MCF 10A (cell line): Measurements from ENCODE around the gene NHERF2. TPM values are rescaled to one million over a fixed set of nuclear protein-coding genes. Genes with fewer than 3 reads are reported as not detected.

Experiments
- BruUV-seq: library from RNA; stranded (reverse); fragments of 400-500 nt; replicated peaks from 2 replicates; lab custom pipeline; 2021; lab: Mats Ljungman, UMichigan
- CTCF ChIA-PET: fragments of 300-600 bp; sonication (Branson Sonifier 250); formaldehyde crosslinking; extraction: SDS; loops from one replicate; lab custom pipeline; 2021; ENCODE audit warnings: antibody characterized with exemption, inconsistent platforms; lab: Yijun Ruan, JAX
- POLR2A ChIA-PET: fragments of 300-600, 350-650 bp; sonication (Branson Sonifier 250); formaldehyde crosslinking; extraction: SDS; loops from one replicate; lab custom pipeline; 2020; ENCODE audit warnings: antibody characterized with exemption, inconsistent platforms; lab: Yijun Ruan, JAX
- DNase-seq: peaks from one replicate; pipeline ENCODE4 v3.0.0-alpha.2; 2018; ENCODE audit not compliant: unreplicated experiment
- H3K27ac Mint-ChIP-seq: one replicate; pipeline ENCODE4 v1.8.0; 2022; ENCODE audit warnings: mild to moderate bottlenecking, low read depth, mixed read lengths; ENCODE audit not compliant: unreplicated experiment
- H3K27me3 Mint-ChIP-seq: one replicate; pipeline ENCODE4 v1.8.0; 2022; ENCODE audit warnings: mixed read lengths; ENCODE audit not compliant: insufficient read depth, unreplicated experiment
- H3K36me3 Mint-ChIP-seq: one replicate; pipeline ENCODE4 v1.8.0; 2022; ENCODE audit warnings: mild to moderate bottlenecking, moderate library complexity, mixed read lengths; ENCODE audit not compliant: insufficient read depth, unreplicated experiment
- H3K4me1 Mint-ChIP-seq: one replicate; pipeline ENCODE4 v1.8.0; 2022; ENCODE audit warnings: mixed read lengths; ENCODE audit not compliant: insufficient read depth, unreplicated experiment
- H3K4me3 Mint-ChIP-seq: one replicate; pipeline ENCODE4 v1.8.0; 2022; ENCODE audit warnings: mild to moderate bottlenecking, moderate library complexity, mixed read lengths; ENCODE audit not compliant: unreplicated experiment
- H3K9me3 Mint-ChIP-seq: one replicate; pipeline ENCODE4 v1.8.0; 2022; ENCODE audit warnings: mixed read lengths; ENCODE audit not compliant: unreplicated experiment
- CTCF ChIP-seq: fragments of 200-600 bp; IDR thresholded peaks from one replicate; pipeline ENCODE4 v1.8.0; 2022; ENCODE audit warnings: antibody characterized with exemption, mild to moderate bottlenecking; ENCODE audit not compliant: unreplicated experiment
- intact Hi-C: fragments of 100-400 bp; cut with micrococcal nuclease; formaldehyde crosslinking; loops from 2 replicates; pipeline ENCODE4 v1.14.1; 2022
- total RNA-seq: library from RNA; stranded (reverse); gene quantifications from 2 replicates; pipeline ENCODE4 v1.2.3, GENCODE V29; 2022

NHERF2 gene
- total RNA-seq, 1 experiment from 2014 or later: 14.5 TPM

DNA sequence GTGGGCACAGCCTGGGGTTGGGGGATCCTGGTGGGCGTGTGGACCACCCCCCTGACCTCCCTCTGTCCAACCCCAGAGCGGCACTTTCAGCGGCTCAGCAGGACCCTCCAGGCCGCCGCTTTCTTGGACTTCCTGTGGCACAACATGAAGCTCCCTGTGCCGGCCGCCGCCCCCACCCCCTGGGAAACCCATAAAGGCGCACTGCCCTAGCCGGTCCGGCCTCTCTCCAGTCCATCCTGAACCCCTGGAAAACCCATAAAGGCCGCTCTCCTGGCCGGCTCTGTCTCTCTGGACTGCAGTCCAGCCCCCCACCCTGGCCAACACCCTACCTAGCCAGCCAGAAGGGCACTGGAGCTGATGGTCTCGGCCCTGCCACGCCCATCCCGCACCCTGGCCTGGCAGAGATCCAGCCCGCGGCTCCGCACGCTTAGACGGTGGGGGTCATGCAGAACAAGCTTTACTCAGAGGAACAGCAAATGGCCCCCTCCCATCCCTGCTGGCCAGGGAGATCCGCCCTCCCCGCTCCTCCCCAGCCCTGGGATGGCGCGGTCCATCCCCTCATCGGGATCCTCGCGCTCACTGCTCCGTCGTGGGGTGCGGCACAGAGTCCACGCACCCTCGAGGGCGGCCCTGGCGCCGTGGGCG is 48.1 kb upstream of the NHERF2 start:
- intact Hi-C loops: no loop called here
- no peak for TF ChIP-seq CTCF
- peaks cover 6% of the 10 kb centered on the region for H3K4me1 Mint-ChIP-seq
- POLR2A ChIA-PET: interaction anchor here (0.5 to 6.2 kb wide), 8 partner anchors 10 to 176 kb away, joined by 3 to 56 read pairs (median 4); partner anchors contain the start of genes NDUFB10, RPS2 and TRAF7
- no peaks in the 10 kb centered on the region for H3K27me3 Mint-ChIP-seq
- CTCF ChIA-PET: interaction anchor here (0.6 kb wide), 2 partner anchors 615 to 662 kb away, joined by 3 to 4 read pairs; no protein-coding TSS in a partner anchor
- no TSS peak for BruUV-seq
- no peak overlapping the region for H3K4me3 Mint-ChIP-seq
- no peak overlapping the region for H3K27ac Mint-ChIP-seq
- H3K9me3 Mint-ChIP-seq: no peaks in the 10 kb centered on the region
- DNase-seq: no peak
- peaks cover 28% of the 10 kb centered on the region for H3K36me3 Mint-ChIP-seq

DNA sequence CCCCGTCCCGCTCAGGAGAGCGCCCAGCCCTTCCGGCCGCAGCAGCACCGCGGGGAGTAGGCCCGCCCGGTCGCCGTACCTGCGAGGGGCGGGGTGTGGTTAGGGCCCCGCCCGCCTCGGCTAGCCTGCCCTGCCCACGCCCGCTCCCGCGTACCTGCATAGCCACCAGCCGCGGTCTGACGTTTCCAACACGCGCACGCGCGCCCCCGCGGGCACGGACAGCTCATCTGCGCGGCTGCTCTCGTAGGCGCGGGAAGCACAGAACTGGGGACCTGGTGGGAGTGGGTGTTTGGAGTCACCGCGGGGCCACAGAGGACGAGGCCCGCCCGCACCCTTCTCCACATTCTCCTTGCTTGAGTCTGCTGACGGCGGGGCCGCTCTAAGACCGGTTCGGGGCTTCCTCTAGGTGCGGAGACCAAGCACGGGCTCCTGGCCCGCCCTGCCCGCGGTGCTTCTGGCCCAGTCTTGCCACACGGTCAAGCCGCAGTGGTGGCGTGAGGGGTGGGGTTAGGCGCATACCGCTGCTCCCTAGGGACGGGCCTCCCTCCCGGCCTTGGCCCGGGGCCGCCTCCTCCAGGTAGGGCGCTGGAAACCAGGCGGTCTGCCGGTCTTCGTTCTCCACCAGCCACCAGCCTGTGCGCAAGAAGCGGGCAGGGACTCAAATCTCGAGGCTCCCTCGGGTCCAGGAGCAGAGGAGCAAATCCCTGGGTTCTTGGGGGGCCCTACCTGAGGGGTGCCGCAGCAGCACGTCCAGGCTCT is 47.3 kb upstream of the NHERF2 start:
- DNase-seq: peak; percentile 64
- no peaks in the 10 kb centered on the region for H3K27me3 Mint-ChIP-seq
- H3K36me3 Mint-ChIP-seq: peaks cover 31% of the 10 kb centered on the region
- H3K4me3 Mint-ChIP-seq: peak overlapping the region; percentile 52
- H3K4me1 Mint-ChIP-seq: peaks cover 6% of the 10 kb centered on the region
- no peak for TF ChIP-seq CTCF
- no peaks in the 10 kb centered on the region for H3K9me3 Mint-ChIP-seq
- BruUV-seq: no TSS peak
- ChIA-PET POLR2A (interaction anchor here (0.6 to 6.2 kb wide), 6 partner anchors 9 to 176 kb away, joined by 3 to 56 read pairs (median 6); partner anchors contain the start of genes RPS2 and TRAF7), CTCF (interaction anchor here (0.7 kb wide), 1 partner anchor 25 kb away, joined by 4 read pairs; no protein-coding TSS in a partner anchor)
- intact Hi-C loops: no loop called here
- peak overlapping the region; percentile 49 for H3K27ac Mint-ChIP-seq

- no peaks in the 10 kb centered on the region for H3K9me3 Mint-ChIP-seq
- POLR2A ChIA-PET: interaction anchor here (0.7 to 6.2 kb wide), 5 partner anchors 8 to 241 kb away, joined by 3 to 56 read pairs (median 4); partner anchors contain the start of genes RPS2, TBL3 and TRAF7
These were observed 46.5 kb upstream of the NHERF2 start for GRCh38 chr16:1980030-1980769.

More at GRCh38 chr16:1980030-1980769, 46.5 kb upstream of the NHERF2 start:
- DNase-seq: no peak
- intact Hi-C loops: no loop called here
- no peak overlapping the region for H3K27ac Mint-ChIP-seq
- peaks cover 6% of the 10 kb centered on the region for H3K4me1 Mint-ChIP-seq
- H3K27me3 Mint-ChIP-seq: no peaks in the 10 kb centered on the region
- H3K36me3 Mint-ChIP-seq: peaks cover 34% of the 10 kb centered on the region
- BruUV-seq: no TSS peak
- CTCF ChIA-PET: no interaction called here
- peak overlapping the region; percentile 52 for H3K4me3 Mint-ChIP-seq
- no peak for TF ChIP-seq CTCF
